C4-2B (cell line): ENCODE measurements around the gene RBM45.

Experiments
- H3K27ac ChIP-seq: fragments of 450-650 bp; 2 replicates; pipeline ENCODE4 v1.5.1; 2017
- CTCF ChIP-seq: fragments of 450-650 bp; conservative IDR thresholded peaks from 2 replicates; pipeline ENCODE4 v1.5.1; 2017; ENCODE audit warnings: mild to moderate bottlenecking
- ZFX ChIP-seq: fragments of 450-650 bp; IDR thresholded peaks from 2 replicates; pipeline ENCODE4 v1.6.1; 2017

RBM45 gene

GRCh38 chr2:178110681-178111080, 1.6 kb upstream of the RBM45 start:
- H3K27ac ChIP-seq: peak overlapping the region; percentile 63
- TF ChIP-seq CTCF (no peak), ZFX (no peak)

- H3K27ac ChIP-seq: peak overlapping the region; percentile 64
- TF ChIP-seq CTCF (no peak), ZFX (no peak)
Measured at GRCh38 chr2:178111743-178112142, 494 bp upstream of the RBM45 start.

GRCh38 chr2:178114462-178114861, 2.2 kb downstream of the RBM45 start:
- TF ChIP-seq ZFX: no peak
- TF ChIP-seq CTCF: no peak

GRCh38 chr2:178115271-178115670, 3.0 kb downstream of the RBM45 start:
- H3K27ac ChIP-seq: no peak overlapping the region
- TF ChIP-seq CTCF: no peak
- TF ChIP-seq ZFX: no peak

More at GRCh38 chr2:178114462-178114861, 2.2 kb downstream of the RBM45 start:
- no peak overlapping the region for H3K27ac ChIP-seq

GRCh38 chr2:178117725-178118124, 5.5 kb downstream of the RBM45 start:
- no peak overlapping the region for H3K27ac ChIP-seq
- no peak for TF ChIP-seq CTCF
- no peak for TF ChIP-seq ZFX

GRCh38 chr2:178119179-178119922, 7.1 kb downstream of the RBM45 start:
- TF ChIP-seq ZFX: no peak
- H3K27ac ChIP-seq: no peak overlapping the region

- H3K27ac ChIP-seq: no peak overlapping the region
- no peak for TF ChIP-seq ZFX
- TF ChIP-seq CTCF: no peak
Measured at GRCh38 chr2:178123163-178123562, 10.9 kb downstream of the RBM45 start.

GRCh38 chr2:178125125-178125524, 12.9 kb downstream of the RBM45 start:
- TF ChIP-seq CTCF: no peak
- no peak overlapping the region for H3K27ac ChIP-seq
